ENCODE results near the gene ROCK2.

Gene ROCK2

GRCh38 chr2:11201969-11202368 is 142.5 kb downstream of the ROCK2 start:
- Histone ChIP-seq H3K4me1 (ENCODE audit: control insufficient read depth, insufficient read depth, low read length) (no peaks in the 10 kb centered on the region), H3K36me3 (ENCODE audit: control insufficient read depth in 2 of 2, insufficient read depth in 1 of 2, low read length in 2 of 2) (peaks cover 27 to 46% of the 10 kb centered on the region in 2 experiments), H3K27ac (ENCODE audit: extremely low read depth, low read depth, low read length) (no peak overlapping the region), H3K4me3 (ENCODE audit: low read depth, low read length) (no peak overlapping the region), H3K9me3 (ENCODE audit: control insufficient read depth, insufficient read depth, low read depth, low read length) (no peaks in the 10 kb centered on the region)
- ChIA-PET CTCF (interaction anchor here (0.8 kb wide), 1 partner anchor 383 kb away, joined by 3 read pairs; no protein-coding TSS in a partner anchor), POLR2A (no interaction called here)
- no peak for TF ChIP-seq ZIC2 (tag by site-specific recombination; IDR thresholded peaks at IDR 0.05)
- TF ChIP-seq ZNF274 (IDR thresholded peaks at IDR 0.05; ENCODE audit: low read length), result no peak
- no peak for TF ChIP-seq ZNF274 (tag by site-specific recombination; IDR thresholded peaks at IDR 0.05; ENCODE audit: borderline replicate concordance)
- no peak for TF ChIP-seq RBAK (tag by site-specific recombination; IDR thresholded peaks at IDR 0.05)
- no peak for TF ChIP-seq ZNF10 (tag by site-specific recombination; IDR thresholded peaks at IDR 0.05)
- TF ChIP-seq ZNF776 (tag by site-specific recombination; IDR thresholded peaks at IDR 0.05; ENCODE audit: borderline replicate concordance), result no peak
- TF ChIP-seq ZBTB44 (tag by site-specific recombination; IDR thresholded peaks at IDR 0.05), result no peak
- no peak for TF ChIP-seq ZNF416 (tag by site-specific recombination; IDR thresholded peaks at IDR 0.05)
- no peak for TF ChIP-seq HOXA7 (CRISPR knock-in tag; IDR thresholded peaks at IDR 0.05; ENCODE audit: borderline replicate concordance)
- no peak for TF ChIP-seq ZSCAN4 (tag by site-specific recombination; IDR thresholded peaks at IDR 0.05)
- TF ChIP-seq HIC1 (tag by site-specific recombination; IDR thresholded peaks at IDR 0.05), result no peak
- no peak for TF ChIP-seq ZNF501 (tag by site-specific recombination; IDR thresholded peaks at IDR 0.05)
- no peak for TF ChIP-seq ZNF670 (tag by site-specific recombination; IDR thresholded peaks at IDR 0.05; ENCODE audit: low read depth)

DNA sequence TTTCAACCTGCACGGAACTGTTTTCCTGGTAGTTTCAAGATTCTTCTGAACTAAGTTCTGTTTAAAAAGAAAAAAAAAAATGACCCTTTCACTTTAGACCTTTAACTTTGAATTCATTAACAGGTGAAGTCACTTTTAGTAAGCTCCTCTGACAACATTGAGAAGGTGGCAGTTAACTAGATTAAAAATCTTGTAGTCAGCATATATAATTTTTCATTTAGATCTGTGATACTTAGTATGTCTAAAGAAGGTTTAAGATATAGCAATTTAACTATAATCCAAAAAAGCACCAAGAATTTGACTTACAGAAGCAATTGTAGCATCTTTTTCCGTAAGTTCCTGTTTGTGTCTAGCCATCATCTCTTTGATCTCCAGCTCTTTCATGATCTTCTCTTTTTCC is 143.8 kb downstream of the ROCK2 start:
- Histone ChIP-seq H3K27ac (ENCODE audit: extremely low read depth, low read depth, low read length) (no peak overlapping the region), H3K4me1 (ENCODE audit: control insufficient read depth, insufficient read depth, low read length) (no peaks in the 10 kb centered on the region), H3K36me3 (ENCODE audit: control insufficient read depth in 2 of 2, insufficient read depth in 1 of 2, low read length in 2 of 2) (peaks cover 34 to 53% of the 10 kb centered on the region in 2 experiments), H3K9me3 (ENCODE audit: control insufficient read depth, insufficient read depth, low read depth, low read length) (no peaks in the 10 kb centered on the region), H3K4me3 (ENCODE audit: low read depth, low read length) (no peak overlapping the region)
- ChIA-PET CTCF (interaction anchor here (0.6 to 1.3 kb wide), 4 partner anchors 15 to 127 kb away, joined by 3 to 5 read pairs (median 3); a partner anchor contains a TSS), POLR2A (no interaction called here)
- TF ChIP-seq ZNF624 (tag by site-specific recombination; IDR thresholded peaks at IDR 0.05) (no peak), ZNF561 (tag by site-specific recombination; IDR thresholded peaks at IDR 0.05; ENCODE audit: borderline replicate concordance) (no peak), ZNF558 (tag by site-specific recombination; IDR thresholded peaks at IDR 0.05) (no peak), ZNF629 (tag by site-specific recombination; IDR thresholded peaks at IDR 0.05) (no peak), ZNF302 (tag by site-specific recombination; IDR thresholded peaks at IDR 0.05; ENCODE audit: low read depth) (no peak), ZNF843 (tag by site-specific recombination; IDR thresholded peaks at IDR 0.05) (no peak), PRDM4 (tag by site-specific recombination; IDR thresholded peaks at IDR 0.05) (no peak), ZNF571 (tag by site-specific recombination; IDR thresholded peaks at IDR 0.05) (no peak), HIC1 (tag by site-specific recombination; IDR thresholded peaks at IDR 0.05) (no peak), ZNF366 (tag by site-specific recombination; conservative IDR thresholded peaks at IDR 0.05) (no peak), ZNF830 (tag by site-specific recombination; IDR thresholded peaks at IDR 0.05; ENCODE audit: low read depth) (no peak), ZBTB17 (tag by site-specific recombination; IDR thresholded peaks at IDR 0.05) (no peak), ZNF76 (tag by site-specific recombination; IDR thresholded peaks at IDR 0.05; ENCODE audit: borderline replicate concordance, low read depth) (no peak), ZNF16 (tag by site-specific recombination; IDR thresholded peaks at IDR 0.05; ENCODE audit: low read depth) (no peak), KLF7 (tag by site-specific recombination; IDR thresholded peaks at IDR 0.05; ENCODE audit: borderline replicate concordance) (no peak)

Measured in HEK293 (cell line).